Keratinocyte (primary cell): ENCODE results near the gene SMCO2.

ENCODE experiments used
- CTCF ChIP-seq, 3 experiments: IDR thresholded peaks in 1 of 3; conservative IDR thresholded peaks in 1 of 3; optimal IDR thresholded peaks in 1 of 3; 2 replicates in 2 of 3; 3 replicates in 1 of 3; pipeline versions ENCODE3 to v1.5.1; 2011; ENCODE audit warnings: low read length in 3 of 3, mild to moderate bottlenecking in 3 of 3, moderate library complexity in 2 of 3, control low read depth in 1 of 3, inconsistent platforms in 1 of 3; ENCODE audit not compliant: insufficient read depth in 2 of 3; ENCODE audit errors: extremely low read depth in 1 of 3
- EZH2 ChIP-seq: IDR thresholded peaks from one replicate; pipeline ENCODE4 v1.6.1; 2012; ENCODE audit warnings: inconsistent platforms, mild to moderate bottlenecking, low read length, moderate library complexity

- TF ChIP-seq CTCF (optimal IDR thresholded peaks at IDR 0.05 in 1 of 3, IDR thresholded peaks at IDR 0.05 in 1 of 3, conservative IDR thresholded peaks at IDR 0.05 in 1 of 3; ENCODE audit: extremely low read depth in 1 of 3, insufficient read depth in 2 of 3, low read length in 3 of 3) (peak; percentile 35 to 53 (median 50)), EZH2 (no peak)
Measured at GRCh38 chr12:27424631-27425230, 21.8 kb upstream of the SMCO2 start.
